Measurements from ENCODE around the gene PRSS3.
A peak's percentile ranks its signal among the peaks of the same experiment; 100 is the strongest.
"Not testable (repeated sequence)": the region's sequence is repeated elsewhere in the genome, so short reads cannot be mapped to it uniquely, and the experiment has no call there.

The PRSS3 gene

GRCh38 chr9:33804196-33804595 is 8.8 kb downstream of the PRSS3 start:
- H3K27me3 ChIP-seq (replicated peaks in 2 of 5; ENCODE audit: control insufficient read depth in 4 of 5, insufficient read depth in 5 of 5, low read length in 4 of 5); H3K4me1 ChIP-seq (ENCODE audit: control extremely low read depth in 1 of 4, control insufficient read depth in 4 of 4, insufficient read depth in 4 of 4, low read length in 3 of 4); H3K36me3 ChIP-seq (ENCODE audit: control insufficient read depth in 4 of 4, insufficient read depth in 4 of 4, low read length in 3 of 4); DNase-seq; POLR2A ChIA-PET; H3K27ac ChIP-seq (ENCODE audit: insufficient read depth in 1 of 2, low read depth in 1 of 2, low read length in 2 of 2, poor library complexity in 1 of 2, severe bottlenecking in 2 of 2); H3K9me3 ChIP-seq (ENCODE audit: control extremely low read depth in 1 of 5, control insufficient read depth in 4 of 5, insufficient read depth in 2 of 5, low read depth in 1 of 5, low read length in 4 of 5); H3K4me3 ChIP-seq (ENCODE audit: control insufficient read depth in 1 of 7, extremely low read depth in 1 of 7, insufficient read depth in 4 of 7, low read depth in 2 of 7, low read length in 6 of 7); CTCF ChIA-PET: not testable (repeated sequence)
- 74% methylated on average over 3 of the region's 3 CpGs for WGBS (ENCODE audit: insufficient coverage)

- POLR2A ChIA-PET; H3K27me3 ChIP-seq (replicated peaks in 2 of 5; ENCODE audit: control insufficient read depth in 4 of 5, insufficient read depth in 5 of 5, low read length in 4 of 5); H3K36me3 ChIP-seq (ENCODE audit: control insufficient read depth in 4 of 4, insufficient read depth in 4 of 4, low read length in 3 of 4); H3K9me3 ChIP-seq (ENCODE audit: control extremely low read depth in 1 of 5, control insufficient read depth in 4 of 5, insufficient read depth in 2 of 5, low read depth in 1 of 5, low read length in 4 of 5); H3K4me3 ChIP-seq (ENCODE audit: control insufficient read depth in 1 of 7, extremely low read depth in 1 of 7, insufficient read depth in 4 of 7, low read depth in 2 of 7, low read length in 6 of 7); H3K4me1 ChIP-seq (ENCODE audit: control extremely low read depth in 1 of 4, control insufficient read depth in 4 of 4, insufficient read depth in 4 of 4, low read length in 3 of 4); H3K27ac ChIP-seq (ENCODE audit: insufficient read depth in 1 of 2, low read depth in 1 of 2, low read length in 2 of 2, poor library complexity in 1 of 2, severe bottlenecking in 2 of 2); DNase-seq: not testable (repeated sequence)
- WGBS (ENCODE audit: insufficient coverage): 100% methylated on average over 1 of the region's 2 CpGs
- CTCF ChIA-PET: interaction anchor here (1.4 to 1.5 kb wide), 3 partner anchors 8 to 43 kb away, joined by 3 to 4 read pairs (median 3); no protein-coding TSS in a partner anchor
Measured at GRCh38 chr9:33807156-33807555, 11.8 kb downstream of the PRSS3 start.

GRCh38 chr9:33808979-33809322 is 13.6 kb downstream of the PRSS3 start:
- H3K36me3 ChIP-seq (ENCODE audit: control insufficient read depth in 4 of 4, insufficient read depth in 4 of 4, low read length in 3 of 4); H3K27me3 ChIP-seq (replicated peaks in 2 of 5; ENCODE audit: control insufficient read depth in 4 of 5, insufficient read depth in 5 of 5, low read length in 4 of 5); H3K9me3 ChIP-seq (ENCODE audit: control extremely low read depth in 1 of 5, control insufficient read depth in 4 of 5, insufficient read depth in 2 of 5, low read depth in 1 of 5, low read length in 4 of 5); POLR2A ChIA-PET; H3K4me1 ChIP-seq (ENCODE audit: control extremely low read depth in 1 of 4, control insufficient read depth in 4 of 4, insufficient read depth in 4 of 4, low read length in 3 of 4); CTCF ChIA-PET; H3K27ac ChIP-seq (ENCODE audit: insufficient read depth in 1 of 2, low read depth in 1 of 2, low read length in 2 of 2, poor library complexity in 1 of 2, severe bottlenecking in 2 of 2); DNase-seq; H3K4me3 ChIP-seq (ENCODE audit: control insufficient read depth in 1 of 7, extremely low read depth in 1 of 7, insufficient read depth in 4 of 7, low read depth in 2 of 7, low read length in 6 of 7): not testable (repeated sequence)
- no CpG with 5 or more reads among the region's 1 CpG for WGBS (ENCODE audit: insufficient coverage)

GRCh38 chr9:33809506-33809905 is 14.1 kb downstream of the PRSS3 start:
- peaks cover 4 to 11% (median 8%) of the 10 kb centered on the region in 4 experiments for H3K4me1 ChIP-seq (ENCODE audit: control extremely low read depth in 1 of 4, control insufficient read depth in 4 of 4, insufficient read depth in 4 of 4, low read length in 3 of 4)
- H3K9me3 ChIP-seq (ENCODE audit: control extremely low read depth in 1 of 5, control insufficient read depth in 4 of 5, insufficient read depth in 2 of 5, low read depth in 1 of 5, low read length in 4 of 5): no peaks in the 10 kb centered on the region
- H3K27ac ChIP-seq (ENCODE audit: insufficient read depth in 1 of 2, low read depth in 1 of 2, low read length in 2 of 2, poor library complexity in 1 of 2, severe bottlenecking in 2 of 2): no peak overlapping the region
- 100% methylated on average over 1 of the region's 1 CpG for WGBS (ENCODE audit: insufficient coverage)
- no peak overlapping the region for H3K4me3 ChIP-seq (ENCODE audit: control insufficient read depth in 1 of 7, extremely low read depth in 1 of 7, insufficient read depth in 4 of 7, low read depth in 2 of 7, low read length in 6 of 7)
- no peak for DNase-seq
- ChIA-PET CTCF (interaction anchor here (0.6 to 7.6 kb wide), 3 partner anchors 26 to 118 kb away, joined by 3 to 53 read pairs (median 3); no protein-coding TSS in a partner anchor), POLR2A (no interaction called here)
- H3K27me3 ChIP-seq (replicated peaks in 2 of 5; ENCODE audit: control insufficient read depth in 4 of 5, insufficient read depth in 5 of 5, low read length in 4 of 5): no peaks in the 10 kb centered on the region
- H3K36me3 ChIP-seq (ENCODE audit: control insufficient read depth in 4 of 4, insufficient read depth in 4 of 4, low read length in 3 of 4): no peaks in the 10 kb centered on the region

- ChIA-PET CTCF (interaction anchor here (0.7 to 7.6 kb wide), 20 partner anchors 13 to 132 kb away, joined by 3 to 78 read pairs (median 4); partner anchors contain the start of gene PRSS3), POLR2A (interaction anchor here (1.0 kb wide), 1 partner anchor 69 kb away, joined by 3 read pairs; no protein-coding TSS in a partner anchor)
- peak; percentile 64 to 85 (median 83) for DNase-seq
- Histone ChIP-seq H3K36me3 (ENCODE audit: control insufficient read depth in 4 of 4, insufficient read depth in 4 of 4, low read length in 3 of 4) (no peaks in the 10 kb centered on the region), H3K4me3 (ENCODE audit: control insufficient read depth in 1 of 7, extremely low read depth in 1 of 7, insufficient read depth in 4 of 7, low read depth in 2 of 7, low read length in 6 of 7) (peak overlapping the region in 1 of 7 experiments; percentile 28), H3K27ac (ENCODE audit: insufficient read depth in 1 of 2, low read depth in 1 of 2, low read length in 2 of 2, poor library complexity in 1 of 2, severe bottlenecking in 2 of 2) (no peak overlapping the region), H3K4me1 (ENCODE audit: control extremely low read depth in 1 of 4, control insufficient read depth in 4 of 4, insufficient read depth in 4 of 4, low read length in 3 of 4) (peaks cover 20 to 40% (median 27%) of the 10 kb centered on the region in 4 experiments), H3K27me3 (replicated peaks in 2 of 5; ENCODE audit: control insufficient read depth in 4 of 5, insufficient read depth in 5 of 5, low read length in 4 of 5) (no peaks in the 10 kb centered on the region), H3K9me3 (ENCODE audit: control extremely low read depth in 1 of 5, control insufficient read depth in 4 of 5, insufficient read depth in 2 of 5, low read depth in 1 of 5, low read length in 4 of 5) (no peaks in the 10 kb centered on the region)
- 100% methylated on average over 5 of the region's 8 CpGs for WGBS (ENCODE audit: insufficient coverage)
Measured at GRCh38 chr9:33813712-33814641, 18.6 kb downstream of the PRSS3 start.

GRCh38 chr9:33815781-33816180 is 20.4 kb downstream of the PRSS3 start:
- Histone ChIP-seq H3K4me3 (ENCODE audit: control insufficient read depth in 1 of 7, extremely low read depth in 1 of 7, insufficient read depth in 4 of 7, low read depth in 2 of 7, low read length in 6 of 7) (peak overlapping the region in 3 of 7 experiments; percentile 34 to 95 (median 91)), H3K9me3 (ENCODE audit: control extremely low read depth in 1 of 5, control insufficient read depth in 4 of 5, insufficient read depth in 2 of 5, low read depth in 1 of 5, low read length in 4 of 5) (no peaks in the 10 kb centered on the region), H3K27ac (ENCODE audit: insufficient read depth in 1 of 2, low read depth in 1 of 2, low read length in 2 of 2, poor library complexity in 1 of 2, severe bottlenecking in 2 of 2) (peak overlapping the region in 1 of 2 experiments; percentile 87), H3K27me3 (replicated peaks in 2 of 5; ENCODE audit: control insufficient read depth in 4 of 5, insufficient read depth in 5 of 5, low read length in 4 of 5) (no peaks in the 10 kb centered on the region), H3K36me3 (ENCODE audit: control insufficient read depth in 4 of 4, insufficient read depth in 4 of 4, low read length in 3 of 4) (no peaks in the 10 kb centered on the region), H3K4me1 (ENCODE audit: control extremely low read depth in 1 of 4, control insufficient read depth in 4 of 4, insufficient read depth in 4 of 4, low read length in 3 of 4) (peaks cover 28 to 56% (median 38%) of the 10 kb centered on the region in 4 experiments)
- 100% methylated on average over 1 of the region's 7 CpGs for WGBS (ENCODE audit: insufficient coverage)
- ChIA-PET POLR2A (interaction anchor here (0.9 kb wide), 1 partner anchor 20 kb away, joined by 3 read pairs; no protein-coding TSS in a partner anchor), CTCF (interaction anchor here (0.8 to 7.6 kb wide), 5 partner anchors 9 to 42 kb away, joined by 3 to 78 read pairs (median 53); no protein-coding TSS in a partner anchor)
- no peak for DNase-seq
